Aorta (tissue), 5 donors: ENCODE results near the gene NACA2. TPM values are rescaled to one million over a fixed set of nuclear protein-coding genes. Genes with fewer than 3 reads are reported as not detected.
"Not testable (repeated sequence)": the region's sequence is repeated elsewhere in the genome, so short reads cannot be mapped to it uniquely, and the experiment has no call there.

Experiments
- ATAC-seq: fragments of 200-7000 bp; cut with Tn5 transposase; one replicate; pipeline ENCODE4 v1.9.1; 2022; ENCODE audit warnings: moderate library complexity; ENCODE audit not compliant: low FRiP score
- DNase-seq, 2 donors: peaks; one replicate each; pipeline ENCODE4 v3.0.0-alpha.2; 2020
- H3K27ac ChIP-seq, 2 donors: one replicate each; pipeline ENCODE4 v1.5.1; 2013; ENCODE audit warnings: low read length in 2 of 2, mild to moderate bottlenecking in 2 of 2, moderate library complexity in 2 of 2, control low read depth in 1 of 2, inconsistent platforms in 1 of 2, low read depth in 1 of 2
- H3K27me3 ChIP-seq, 2 donors: one replicate each; pipeline ENCODE4 v1.6.1; 2013; ENCODE audit warnings: control low read depth in 1 of 2, low read length in 1 of 2, mild to moderate bottlenecking in 1 of 2, moderate library complexity in 1 of 2; ENCODE audit not compliant: insufficient read depth in 2 of 2, control insufficient read depth in 1 of 2
- H3K36me3 ChIP-seq, 2 donors: one replicate each; pipeline ENCODE4 v1.6.1; 2013; ENCODE audit warnings: control low read depth in 1 of 2, low read length in 1 of 2, mild to moderate bottlenecking in 1 of 2; ENCODE audit not compliant: insufficient read depth in 2 of 2, control insufficient read depth in 1 of 2
- H3K4me1 ChIP-seq, 2 donors: one replicate each; pipeline ENCODE4 v1.6.1; 2013; ENCODE audit warnings: low read length in 2 of 2, control low read depth in 1 of 2, mild to moderate bottlenecking in 1 of 2, moderate library complexity in 1 of 2; ENCODE audit not compliant: insufficient read depth in 2 of 2, control insufficient read depth in 1 of 2
- H3K4me3 ChIP-seq, 2 donors: one replicate each; pipeline ENCODE4 v1.5.1; 2013; ENCODE audit warnings: low read length in 2 of 2, control low read depth in 1 of 2, mild to moderate bottlenecking in 1 of 2
- H3K9me3 ChIP-seq: one replicate; pipeline ENCODE4 v1.6.1; 2013; ENCODE audit warnings: mild to moderate bottlenecking, low read length; ENCODE audit not compliant: control insufficient read depth
- WGBS, 2 donors: extraction: QIAGEN DNeasy Blood & Tissue Kit; methylation state at CpG; one replicate each; pipeline ENCODE4 v1.1.7; 2013; 5-methylcytosine and 5-hydroxymethylcytosine counted together
- intact Hi-C, 2 donors: fragments of 100-400 bp; cut with DNase I; formaldehyde crosslinking; loops; one replicate each; pipeline versions ENCODE4 v1.14.2 to v1.15.0; 2022
- polyA plus RNA-seq, 2 donors: library from polyadenylated mRNA; stranded (reverse); fragments of 200-250 nt; gene quantifications; one replicate each; pipeline ENCODE4 v1.2.3, GENCODE V29; 2013
- total RNA-seq, 2 donors: library from RNA; stranded (reverse); fragmentation: NEBNext Ultra II Directional; extraction: Animal tissue kit (Norgen Biotek cat#: 25700); gene quantifications; one replicate each; pipeline ENCODE4 v1.2.1, GENCODE V29; 2021
- donor health status: healthy with polysubstance abuse.
- donor health status: Bipolar disorder and iron deficiency.
- donor health status: DM: no; HTN: no; CAD: no.
- donor health status: DM: no; HTN: no; CAD: no.
- donor health status: DM: yes; HTN: yes; CAD: no.

The NACA2 gene
- total and polyA plus RNA-seq, 4 donors = 0.20 TPM; not detected in 3

GRCh38 chr17:61556224-61557188 lies 34.5 kb downstream of the NACA2 start:
- Histone ChIP-seq H3K27me3 (no peaks in the 10 kb centered on the region), H3K9me3 (no peaks in the 10 kb centered on the region), H3K27ac (no peak overlapping the region), H3K4me1 (no peaks in the 10 kb centered on the region), H3K36me3 (no peaks in the 10 kb centered on the region), H3K4me3 (no peak overlapping the region)
- DNase-seq (no peak), ATAC-seq (no peak)
- intact Hi-C loops = no loop called here
- WGBS, 2 donors = 62 to 68% methylated on average over 10 of the region's 10 CpGs

GRCh38 chr17:61555127-61555566 lies 35.9 kb downstream of the NACA2 start:
- H3K36me3 ChIP-seq = no peaks in the 10 kb centered on the region
- ATAC-seq (no peak), DNase-seq (no peak)
- no peaks in the 10 kb centered on the region for H3K27me3 ChIP-seq
- no peak overlapping the region for H3K4me3 ChIP-seq
- intact Hi-C loops = no loop called here
- H3K9me3 ChIP-seq = no peaks in the 10 kb centered on the region
- no peaks in the 10 kb centered on the region for H3K4me1 ChIP-seq
- no peak overlapping the region for H3K27ac ChIP-seq
- WGBS, 2 donors = 77 to 81% methylated on average over 7 of the region's 7 CpGs

DNA sequence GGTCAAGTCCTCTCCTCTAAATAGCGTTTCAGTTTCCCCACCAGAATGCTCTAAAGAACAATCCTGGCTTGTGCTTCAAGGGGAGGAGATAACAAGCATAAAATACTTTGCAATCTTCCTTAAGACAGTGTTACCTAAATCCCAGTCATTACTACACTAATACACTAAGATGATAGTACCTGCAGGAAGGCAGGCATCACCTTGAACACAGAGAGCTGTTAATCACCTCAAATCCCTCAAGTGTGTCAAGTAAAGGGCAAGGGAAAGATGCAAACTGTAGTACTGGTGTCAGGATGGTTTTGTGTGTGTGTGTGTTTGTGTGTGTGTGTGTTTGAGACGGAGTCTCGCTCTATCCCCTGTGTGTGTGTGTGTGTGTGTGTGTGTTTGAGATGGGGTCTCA lies 36.8 kb downstream of the NACA2 start:
- Histone ChIP-seq H3K4me3 (no peak overlapping the region), H3K27ac (no peak overlapping the region), H3K36me3 (no peaks in the 10 kb centered on the region), H3K9me3 (no peaks in the 10 kb centered on the region), H3K27me3 (no peaks in the 10 kb centered on the region), H3K4me1 (no peaks in the 10 kb centered on the region)
- intact Hi-C loops = no loop called here
- ATAC-seq = no peak
- WGBS, 2 donors = 55 to 66% methylated on average over 3 of the region's 3 CpGs
- no peak for DNase-seq

DNA sequence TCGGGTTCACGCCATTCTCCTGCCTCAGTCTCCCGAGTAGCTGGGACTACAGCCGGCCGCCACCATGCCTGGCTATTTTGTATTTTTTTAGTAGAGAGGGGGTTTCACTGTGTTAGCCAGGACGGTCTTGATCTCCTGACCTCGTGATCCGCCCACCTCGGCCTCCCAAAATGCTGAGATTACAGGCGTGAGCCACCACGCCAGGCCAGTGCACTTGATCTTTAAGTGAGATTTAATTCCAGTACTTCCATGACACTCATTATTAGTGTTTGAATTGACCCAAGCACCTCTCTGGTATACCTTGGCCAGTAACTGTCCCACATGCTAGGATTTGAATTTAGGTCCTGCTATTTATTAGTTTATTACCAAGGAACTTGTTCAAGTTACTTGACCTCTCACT lies 38.5 kb downstream of the NACA2 start:
- H3K27ac ChIP-seq, H3K4me1 ChIP-seq, ATAC-seq, H3K4me3 ChIP-seq, H3K27me3 ChIP-seq, H3K36me3 ChIP-seq, H3K9me3 ChIP-seq, DNase-seq, intact Hi-C loops: not testable (repeated sequence)
- WGBS, 2 donors = 92 to 93% methylated on average over 11 of the region's 11 CpGs

GRCh38 chr17:61551255-61551742 lies 39.7 kb downstream of the NACA2 start:
- WGBS, 2 donors = 8 to 10% methylated on average over 6 of the region's 6 CpGs
- H3K36me3 ChIP-seq = no peaks in the 10 kb centered on the region
- no peaks in the 10 kb centered on the region for H3K4me1 ChIP-seq
- H3K4me3 ChIP-seq = no peak overlapping the region
- H3K9me3 ChIP-seq = no peaks in the 10 kb centered on the region
- DNase-seq = no peak
- H3K27ac ChIP-seq = no peak overlapping the region
- ATAC-seq = no peak
- no peaks in the 10 kb centered on the region for H3K27me3 ChIP-seq
- intact Hi-C loops = loop anchor here (1.0 to 2.0 kb wide), 2 partner anchors 134 to 138 kb away; no protein-coding TSS in a partner anchor

- H3K4me1 ChIP-seq = no peaks in the 10 kb centered on the region
- intact Hi-C loops = loop anchor here in 1 of 2 donors (10.0 kb wide), 1 partner anchor 822 kb away; no protein-coding TSS in a partner anchor
- H3K27me3 ChIP-seq = no peaks in the 10 kb centered on the region
- no peak for ATAC-seq
- H3K4me3 ChIP-seq = no peak overlapping the region
- H3K9me3 ChIP-seq = no peaks in the 10 kb centered on the region
- H3K27ac ChIP-seq = no peak overlapping the region
- no peaks in the 10 kb centered on the region for H3K36me3 ChIP-seq
- no peak for DNase-seq
Observed at GRCh38 chr17:61547113-61547512, 43.9 kb downstream of the NACA2 start.

DNA sequence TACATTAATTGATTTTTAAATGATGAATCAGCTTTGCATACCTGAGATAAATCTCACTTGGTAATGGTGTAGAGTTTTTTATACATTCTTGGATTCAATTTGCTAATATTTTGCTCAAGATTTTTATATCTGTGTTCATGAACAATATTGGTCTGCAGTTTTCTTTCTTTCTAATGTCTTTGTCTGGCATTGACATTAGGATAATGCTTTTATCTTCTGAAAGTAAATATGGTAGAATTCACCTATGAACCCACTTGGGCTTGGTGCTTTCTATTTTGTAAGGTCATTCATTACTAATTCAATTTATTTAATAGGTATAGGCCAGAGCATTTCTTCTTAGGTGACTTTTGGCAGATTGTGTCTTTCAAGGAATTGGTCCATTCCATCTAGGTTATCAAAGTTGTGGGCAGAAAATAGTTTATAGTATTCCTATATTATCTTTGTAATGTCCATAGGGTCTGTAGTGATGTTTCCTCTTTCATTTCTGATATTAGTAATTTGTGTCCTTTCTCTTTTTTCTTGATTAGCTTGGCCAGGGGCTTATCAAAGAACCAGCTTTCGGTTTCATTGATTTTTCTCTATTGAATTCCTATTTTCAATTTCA lies 45.6 kb downstream of the NACA2 start:
- intact Hi-C loops = loop anchor here in 1 of 2 donors (10.0 kb wide), 1 partner anchor 821 kb away; no protein-coding TSS in a partner anchor
- no peaks in the 10 kb centered on the region for H3K4me1 ChIP-seq
- no peaks in the 10 kb centered on the region for H3K27me3 ChIP-seq
- H3K27ac ChIP-seq = no peak overlapping the region
- ATAC-seq (no peak), DNase-seq (no peak)
- no peaks in the 10 kb centered on the region for H3K9me3 ChIP-seq
- 96 to 99% methylated on average over 1 of the region's 1 CpG for WGBS, 2 donors
- H3K4me3 ChIP-seq = no peak overlapping the region
- H3K36me3 ChIP-seq = no peaks in the 10 kb centered on the region

GRCh38 chr17:61543786-61544415 lies 47.1 kb downstream of the NACA2 start:
- 77 to 79% methylated on average over 9 of the region's 9 CpGs for WGBS, 2 donors
- Histone ChIP-seq H3K36me3 (no peaks in the 10 kb centered on the region), H3K4me1 (no peaks in the 10 kb centered on the region), H3K27ac (no peak overlapping the region), H3K27me3 (no peaks in the 10 kb centered on the region), H3K4me3 (no peak overlapping the region), H3K9me3 (no peaks in the 10 kb centered on the region)
- DNase-seq = no peak
- no peak for ATAC-seq
- intact Hi-C loops = loop anchor here in 1 of 2 donors (10.0 kb wide), 1 partner anchor 819 kb away; no protein-coding TSS in a partner anchor
